ENCODE measurements around the gene KCNH8. TPM values are rescaled to one million over a fixed set of nuclear protein-coding genes. Genes with fewer than 3 reads are reported as not detected.

Gene KCNH8
- polyA plus RNA-seq, 3 donors, result 0.03 TPM; not detected in 2

DNA sequence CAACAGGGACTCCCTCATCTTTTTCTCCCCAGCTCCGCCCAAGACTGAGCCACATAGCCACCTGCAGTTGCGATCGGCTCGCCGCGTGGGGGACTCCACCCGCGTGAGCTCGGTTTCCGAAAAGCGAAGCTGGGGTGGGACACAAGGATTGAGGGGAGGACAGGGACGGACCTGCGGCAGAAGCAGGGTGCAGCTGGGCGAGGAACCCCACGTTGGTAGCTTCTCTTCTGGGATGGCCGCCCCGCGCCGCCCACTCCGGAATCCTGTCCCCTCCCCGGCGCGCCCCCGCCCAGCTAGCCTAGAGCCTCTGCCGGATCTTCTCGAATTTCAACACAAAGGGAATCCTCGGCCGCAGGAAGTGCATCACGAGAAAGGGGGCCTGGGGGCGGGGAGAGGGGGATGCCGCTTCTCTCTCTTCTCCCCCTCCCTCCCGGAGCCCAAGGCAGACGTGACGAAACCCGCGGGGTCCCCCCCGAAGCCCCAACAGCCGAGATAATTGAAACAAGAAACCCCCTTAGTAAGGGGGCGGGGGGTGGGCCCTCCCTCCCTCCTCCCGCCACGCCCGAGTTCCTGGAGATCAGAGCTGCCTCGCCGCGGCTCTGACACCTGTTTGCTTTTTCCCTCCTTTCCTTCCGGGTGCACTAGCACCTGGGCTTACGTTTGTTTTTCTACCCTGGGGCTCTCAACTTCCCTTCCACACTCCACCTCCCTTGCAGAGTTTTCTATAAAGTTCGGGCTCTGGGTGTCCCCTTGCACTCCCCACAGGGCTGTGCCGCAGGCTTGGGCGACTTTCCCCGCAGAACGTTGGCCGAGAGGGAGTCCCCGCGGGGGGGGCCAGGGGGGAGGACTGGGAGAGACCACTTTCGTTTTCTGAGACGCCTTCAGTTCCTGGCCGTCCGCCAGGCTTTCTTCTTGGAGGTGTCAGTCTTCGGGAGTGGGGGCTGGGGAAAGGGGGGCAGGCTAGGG, 1.3 kb upstream of the KCNH8 start:
- no peaks in the 10 kb centered on the region for H4K20me1 ChIP-seq (ENCODE audit: insufficient read depth, low read length)
- Mint-ChIP-seq H3K4me3 (peak overlapping the region; percentile 94), H3K9me3 (peaks cover 3 to 26% (median 12%) of the 10 kb centered on the region in 7 donors), H3K27ac (peak overlapping the region in 5 of 7 donors; percentile 44 to 88 (median 81)), H3K4me1 (peaks cover 25% of the 10 kb centered on the region), H3K36me3 (peaks cover 0 to 6% of the 10 kb centered on the region in 2 donors), H3K27me3 (ENCODE audit: low read depth in 3 of 3) (peaks cover 37 to 52% (median 39%) of the 10 kb centered on the region in 3 donors)
- no peaks in the 10 kb centered on the region for H3K79me2 ChIP-seq (ENCODE audit: insufficient read depth, low read length)
- peak overlapping the region; percentile 35 to 80 (median 68) for H3K4me3 ChIP-seq (replicated peaks in 1 of 3; ENCODE audit: low read depth in 2 of 3, low read length in 3 of 3)
- peak overlapping the region; percentile 56 for H3K9ac ChIP-seq (ENCODE audit: insufficient read depth, low read length, poor library complexity, severe bottlenecking)
- peaks cover 26 to 42% of the 10 kb centered on the region in 2 donors for H3K27me3 ChIP-seq (ENCODE audit: control insufficient read depth in 2 of 2, insufficient read depth in 2 of 2, low read length in 2 of 2)
- H3K4me2 ChIP-seq (replicated peaks; ENCODE audit: extremely low read depth, low read length, poor library complexity, severe bottlenecking), result peak overlapping the region; percentile 84
- H2AFZ ChIP-seq (ENCODE audit: insufficient read depth, low read depth, low read length, poor library complexity, severe bottlenecking), result peak overlapping the region; percentile 75
- H3K27ac ChIP-seq (ENCODE audit: low read depth in 1 of 2, low read length in 2 of 2), result no peak overlapping the region
- peaks cover 4 to 7% of the 10 kb centered on the region in 2 donors for H3K9me3 ChIP-seq (replicated peaks in 1 of 2; ENCODE audit: control insufficient read depth in 1 of 2, insufficient read depth in 1 of 2, low read length in 2 of 2)
- peaks cover 12 to 14% of the 10 kb centered on the region in 2 donors for H3K4me1 ChIP-seq (ENCODE audit: control insufficient read depth in 1 of 2, insufficient read depth in 2 of 2, low read length in 2 of 2)
- intact Hi-C loops (cut with micrococcal nuclease), result no loop called here
- TF ChIP-seq, protein P1, sequence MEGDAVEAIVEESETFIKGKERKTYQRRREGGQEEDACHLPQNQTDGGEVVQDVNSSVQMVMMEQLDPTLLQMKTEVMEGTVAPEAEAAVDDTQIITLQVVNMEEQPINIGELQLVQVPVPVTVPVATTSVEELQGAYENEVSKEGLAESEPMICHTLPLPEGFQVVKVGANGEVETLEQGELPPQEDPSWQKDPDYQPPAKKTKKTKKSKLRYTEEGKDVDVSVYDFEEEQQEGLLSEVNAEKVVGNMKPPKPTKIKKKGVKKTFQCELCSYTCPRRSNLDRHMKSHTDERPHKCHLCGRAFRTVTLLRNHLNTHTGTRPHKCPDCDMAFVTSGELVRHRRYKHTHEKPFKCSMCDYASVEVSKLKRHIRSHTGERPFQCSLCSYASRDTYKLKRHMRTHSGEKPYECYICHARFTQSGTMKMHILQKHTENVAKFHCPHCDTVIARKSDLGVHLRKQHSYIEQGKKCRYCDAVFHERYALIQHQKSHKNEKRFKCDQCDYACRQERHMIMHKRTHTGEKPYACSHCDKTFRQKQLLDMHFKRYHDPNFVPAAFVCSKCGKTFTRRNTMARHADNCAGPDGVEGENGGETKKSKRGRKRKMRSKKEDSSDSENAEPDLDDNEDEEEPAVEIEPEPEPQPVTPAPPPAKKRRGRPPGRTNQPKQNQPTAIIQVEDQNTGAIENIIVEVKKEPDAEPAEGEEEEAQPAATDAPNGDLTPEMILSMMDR (IDR thresholded peaks at IDR 0.05), result peak; percentile 60
- H3K36me3 ChIP-seq (replicated peaks in 1 of 2; ENCODE audit: control insufficient read depth in 1 of 2, insufficient read depth in 2 of 2, low read length in 2 of 2), result no peaks in the 10 kb centered on the region
- 0% methylated on average over 32 of the region's 60 CpGs for WGBS (ENCODE audit: insufficient coverage)
- peak; percentile 11 to 79 (median 12) for DNase-seq

DNA sequence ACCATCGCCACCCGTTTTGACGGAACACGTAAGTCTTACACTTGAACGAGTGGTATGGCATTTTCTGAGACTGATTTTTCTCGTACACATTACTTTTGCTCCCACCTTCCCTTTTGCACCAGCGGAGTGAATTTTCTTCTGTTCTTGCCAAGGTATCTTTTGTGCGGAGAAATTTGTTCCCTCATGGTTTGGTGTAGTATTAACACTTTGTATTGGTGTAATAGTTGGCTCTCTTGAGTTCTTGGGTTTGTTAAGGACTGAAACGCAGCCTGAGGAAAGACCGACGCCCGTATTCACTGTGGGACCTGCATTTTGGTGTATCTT, 420 bp downstream of the KCNH8 start:
- no peaks in the 10 kb centered on the region for H4K20me1 ChIP-seq (ENCODE audit: insufficient read depth, low read length)
- no peaks in the 10 kb centered on the region for H3K36me3 ChIP-seq (replicated peaks in 1 of 2; ENCODE audit: control insufficient read depth in 1 of 2, insufficient read depth in 2 of 2, low read length in 2 of 2)
- H3K9ac ChIP-seq (ENCODE audit: insufficient read depth, low read length, poor library complexity, severe bottlenecking), result no peak overlapping the region
- peaks cover 0 to 6% of the 10 kb centered on the region in 2 donors for H3K36me3 Mint-ChIP-seq
- TF ChIP-seq, protein P1 (IDR thresholded peaks at IDR 0.05), result no peak
- no peaks in the 10 kb centered on the region for H3K79me2 ChIP-seq (ENCODE audit: insufficient read depth, low read length)
- peaks cover 25% of the 10 kb centered on the region for H3K4me1 Mint-ChIP-seq
- peaks cover 26 to 42% of the 10 kb centered on the region in 2 donors for H3K27me3 ChIP-seq (ENCODE audit: control insufficient read depth in 2 of 2, insufficient read depth in 2 of 2, low read length in 2 of 2)
- DNase-seq, result no peak
- intact Hi-C loops (cut with micrococcal nuclease), result no loop called here
- H3K27ac Mint-ChIP-seq, result no peak overlapping the region
- H3K9me3 Mint-ChIP-seq, result peaks cover 3 to 26% (median 12%) of the 10 kb centered on the region in 7 donors
- peak overlapping the region; percentile 68 to 87 for H3K4me3 Mint-ChIP-seq
- no peak overlapping the region for H3K27ac ChIP-seq (ENCODE audit: low read depth in 1 of 2, low read length in 2 of 2)
- H3K27me3 Mint-ChIP-seq (ENCODE audit: low read depth in 3 of 3), result peaks cover 32 to 50% (median 38%) of the 10 kb centered on the region in 3 donors
- H3K4me3 ChIP-seq (replicated peaks in 1 of 3; ENCODE audit: low read depth in 2 of 3, low read length in 3 of 3), result peak overlapping the region in 1 of 3 experiments; percentile 80
- WGBS (ENCODE audit: insufficient coverage), result 5% methylated on average over 9 of the region's 12 CpGs
- H3K4me1 ChIP-seq (ENCODE audit: control insufficient read depth in 1 of 2, insufficient read depth in 2 of 2, low read length in 2 of 2), result peaks cover 12 to 14% of the 10 kb centered on the region in 2 donors
- H3K4me2 ChIP-seq (replicated peaks; ENCODE audit: extremely low read depth, low read length, poor library complexity, severe bottlenecking), result peak overlapping the region; percentile 84
- H2AFZ ChIP-seq (ENCODE audit: insufficient read depth, low read depth, low read length, poor library complexity, severe bottlenecking), result no peak overlapping the region
- H3K9me3 ChIP-seq (replicated peaks in 1 of 2; ENCODE audit: control insufficient read depth in 1 of 2, insufficient read depth in 1 of 2, low read length in 2 of 2), result peaks cover 4 to 7% of the 10 kb centered on the region in 2 donors
